Esophagus squamous epithelium (tissue), 5 donors: ENCODE data around the gene TAF10. TPM values are rescaled to one million over a fixed set of nuclear protein-coding genes. Genes with fewer than 3 reads are reported as not detected.

Experiments used
- DNase-seq: peaks from one replicate; lab custom pipeline; 2025; lab: John Stamatoyannopoulos, UW
- H3K27ac ChIP-seq, 4 donors: fragments of 200-600 bp; sonication (generic); one replicate each; pipeline ENCODE4 v1.5.1; 2016 to 2019; ENCODE audit warnings: mild to moderate bottlenecking in 1 of 4
- H3K27me3 ChIP-seq, 4 donors: fragments of 200-600 bp; sonication (generic); 1 replicate in 3 of 4; 2 replicates in 1 of 4; pipeline versions ENCODE4 v1.5.1 to v1.6.0; 2017 to 2021; ENCODE audit warnings: antibody characterized with exemption in 1 of 4
- H3K36me3 ChIP-seq, 3 donors: fragments of 200-600 bp; sonication (generic); one replicate each; pipeline ENCODE4 v1.5.1; 2016 to 2019
- H3K4me1 ChIP-seq, 3 donors: fragments of 200-600 bp; sonication (generic); one replicate each; pipeline ENCODE4 v1.5.1; 2017 to 2019
- H3K4me3 ChIP-seq, 4 donors: fragments of 200-600 bp; sonication (generic); 1 replicate in 3 of 4; 2 replicates in 1 of 4; pipeline ENCODE4 v1.5.1; 2016 to 2019; ENCODE audit warnings: mild to moderate bottlenecking in 2 of 4, moderate library complexity in 1 of 4
- H3K9me3 ChIP-seq, 3 donors: fragments of 200-600 bp; sonication (generic); one replicate each; pipeline ENCODE4 v1.5.1; 2016 to 2019
- POLR2A ChIP-seq, 4 donors: fragments of 450-650 bp; IDR thresholded peaks; one replicate each; pipeline ENCODE4 v1.6.1; 2017; ENCODE audit warnings: antibody characterized with exemption in 4 of 4, mild to moderate bottlenecking in 4 of 4, moderate library complexity in 3 of 4
- WGBS, 2 donors: methylation state at CpG; one replicate each; pipeline ENCODE4 v1.1.5; 2018; 5-methylcytosine and 5-hydroxymethylcytosine counted together
- intact Hi-C: fragments of 100-400 bp; cut with DNase I; formaldehyde crosslinking; loops from one replicate; pipeline ENCODE4 v1.15.0; 2022
- total RNA-seq, 4 donors: library from RNA; depleted of rRNA; stranded (reverse); fragments of >200 nt; gene quantifications; one replicate each; pipeline ENCODE4 v1.1.0, GENCODE V29; 2016
- TF ChIP-seq, protein P1 (sequence below), 6 experiments: fragments of 450-650 bp in 4 of 6; fragments of 200-600 bp in 2 of 6; sonication (generic) in 2 of 6; IDR thresholded peaks; one replicate each; pipeline ENCODE4 v1.5.1; 2016 to 2019; ENCODE audit warnings: antibody characterized with exemption in 6 of 6, mild to moderate bottlenecking in 4 of 6, moderate library complexity in 4 of 6
- donor health status: DM: yes; HTN: yes; CAD: no.

The TAF10 gene
- total RNA-seq, 4 donors from 2014 or later = 31.9 to 69.2 (median 48.6) TPM

DNA sequence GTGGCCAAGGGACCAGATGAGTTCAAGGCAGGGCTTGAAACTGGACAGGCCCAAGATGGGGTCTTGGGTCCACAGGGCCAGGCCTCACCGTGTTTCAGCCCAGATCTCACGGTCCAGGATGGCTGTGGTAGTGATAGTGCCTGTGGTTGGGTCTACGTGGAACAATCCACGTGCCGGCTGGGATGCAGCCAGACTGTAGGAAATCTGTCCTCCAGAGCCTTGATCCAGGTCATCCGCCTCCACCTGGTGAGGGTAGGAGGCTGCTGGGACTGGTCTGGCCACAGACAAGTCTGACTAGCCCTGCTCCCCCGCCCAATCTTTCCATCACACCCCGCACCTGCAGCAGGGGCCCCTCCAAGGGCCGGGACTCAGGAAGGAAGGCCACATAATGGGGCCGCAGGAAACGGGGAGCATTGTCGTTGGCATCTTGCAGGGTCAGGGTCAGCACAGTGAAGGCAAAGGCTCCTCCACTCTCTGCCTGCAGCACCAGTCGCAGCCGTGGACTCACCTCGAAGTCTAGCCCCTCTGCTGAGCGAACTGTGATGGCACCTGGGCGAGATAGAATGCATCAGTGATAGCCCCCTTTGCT is 13.9 kb upstream of the TAF10 start:
- Histone ChIP-seq H3K4me1 (peaks cover 0 to 17% (median 0%) of the 10 kb centered on the region in 3 donors), H3K9me3 (no peaks in the 10 kb centered on the region), H3K36me3 (peaks cover 0 to 56% (median 0%) of the 10 kb centered on the region in 3 donors), H3K4me3 (no peak overlapping the region), H3K27me3 (peaks cover 0 to 22% (median 0%) of the 10 kb centered on the region in 4 donors), H3K27ac (no peak overlapping the region)
- intact Hi-C loops = no loop called here
- TF ChIP-seq, protein P1, sequence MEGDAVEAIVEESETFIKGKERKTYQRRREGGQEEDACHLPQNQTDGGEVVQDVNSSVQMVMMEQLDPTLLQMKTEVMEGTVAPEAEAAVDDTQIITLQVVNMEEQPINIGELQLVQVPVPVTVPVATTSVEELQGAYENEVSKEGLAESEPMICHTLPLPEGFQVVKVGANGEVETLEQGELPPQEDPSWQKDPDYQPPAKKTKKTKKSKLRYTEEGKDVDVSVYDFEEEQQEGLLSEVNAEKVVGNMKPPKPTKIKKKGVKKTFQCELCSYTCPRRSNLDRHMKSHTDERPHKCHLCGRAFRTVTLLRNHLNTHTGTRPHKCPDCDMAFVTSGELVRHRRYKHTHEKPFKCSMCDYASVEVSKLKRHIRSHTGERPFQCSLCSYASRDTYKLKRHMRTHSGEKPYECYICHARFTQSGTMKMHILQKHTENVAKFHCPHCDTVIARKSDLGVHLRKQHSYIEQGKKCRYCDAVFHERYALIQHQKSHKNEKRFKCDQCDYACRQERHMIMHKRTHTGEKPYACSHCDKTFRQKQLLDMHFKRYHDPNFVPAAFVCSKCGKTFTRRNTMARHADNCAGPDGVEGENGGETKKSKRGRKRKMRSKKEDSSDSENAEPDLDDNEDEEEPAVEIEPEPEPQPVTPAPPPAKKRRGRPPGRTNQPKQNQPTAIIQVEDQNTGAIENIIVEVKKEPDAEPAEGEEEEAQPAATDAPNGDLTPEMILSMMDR (IDR thresholded peaks at IDR 0.05) = no peak
- no peak for TF ChIP-seq POLR2A (IDR thresholded peaks at IDR 0.05)
- DNase-seq = no peak
- 79 to 86% methylated on average over 6 to 9 of the region's 17 CpGs for WGBS, 2 donors

DNA sequence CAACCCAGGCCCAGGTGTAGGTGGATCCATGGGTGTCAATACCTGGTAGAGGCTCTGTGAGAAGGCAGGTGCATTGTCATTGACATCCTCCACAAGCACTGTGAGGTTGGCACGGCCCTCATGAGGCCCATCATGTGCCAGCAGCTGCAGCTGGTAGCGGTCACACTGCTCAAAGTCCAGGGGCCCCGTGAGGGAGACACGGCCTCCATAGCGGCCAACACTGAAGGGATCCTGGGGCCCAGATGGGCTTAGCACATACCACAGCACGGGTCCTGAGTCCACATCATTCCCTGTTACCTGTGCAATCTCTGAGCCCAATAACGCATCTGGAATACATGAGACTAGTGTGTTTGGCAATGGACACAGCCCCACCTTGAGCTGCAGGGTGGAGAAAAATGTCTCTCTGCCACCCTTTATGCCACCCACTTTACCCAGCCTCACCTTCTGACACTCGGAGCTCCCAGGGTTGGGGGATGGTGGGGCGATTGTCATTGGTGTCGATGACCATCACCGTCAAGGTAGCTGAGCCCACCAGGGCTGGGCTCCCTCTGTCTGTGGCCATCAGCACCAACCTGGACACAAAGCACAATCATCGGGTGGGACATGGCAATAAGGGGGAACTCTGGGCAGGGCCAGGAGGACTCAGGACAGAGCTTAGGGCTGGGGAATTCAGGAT is 13.3 kb upstream of the TAF10 start:
- H3K4me3 ChIP-seq = no peak overlapping the region
- DNase-seq = no peak
- TF ChIP-seq POLR2A (IDR thresholded peaks at IDR 0.05) = no peak
- TF ChIP-seq, protein P1 (IDR thresholded peaks at IDR 0.05) = no peak
- H3K9me3 ChIP-seq = no peaks in the 10 kb centered on the region
- 77 to 90% methylated on average over 3 to 5 of the region's 12 CpGs for WGBS, 2 donors
- peaks cover 0 to 16% (median 0%) of the 10 kb centered on the region in 4 donors for H3K27me3 ChIP-seq
- peaks cover 0 to 11% (median 0%) of the 10 kb centered on the region in 3 donors for H3K4me1 ChIP-seq
- H3K27ac ChIP-seq = no peak overlapping the region
- H3K36me3 ChIP-seq = peaks cover 0 to 49% (median 0%) of the 10 kb centered on the region in 3 donors
- intact Hi-C loops = no loop called here

DNA sequence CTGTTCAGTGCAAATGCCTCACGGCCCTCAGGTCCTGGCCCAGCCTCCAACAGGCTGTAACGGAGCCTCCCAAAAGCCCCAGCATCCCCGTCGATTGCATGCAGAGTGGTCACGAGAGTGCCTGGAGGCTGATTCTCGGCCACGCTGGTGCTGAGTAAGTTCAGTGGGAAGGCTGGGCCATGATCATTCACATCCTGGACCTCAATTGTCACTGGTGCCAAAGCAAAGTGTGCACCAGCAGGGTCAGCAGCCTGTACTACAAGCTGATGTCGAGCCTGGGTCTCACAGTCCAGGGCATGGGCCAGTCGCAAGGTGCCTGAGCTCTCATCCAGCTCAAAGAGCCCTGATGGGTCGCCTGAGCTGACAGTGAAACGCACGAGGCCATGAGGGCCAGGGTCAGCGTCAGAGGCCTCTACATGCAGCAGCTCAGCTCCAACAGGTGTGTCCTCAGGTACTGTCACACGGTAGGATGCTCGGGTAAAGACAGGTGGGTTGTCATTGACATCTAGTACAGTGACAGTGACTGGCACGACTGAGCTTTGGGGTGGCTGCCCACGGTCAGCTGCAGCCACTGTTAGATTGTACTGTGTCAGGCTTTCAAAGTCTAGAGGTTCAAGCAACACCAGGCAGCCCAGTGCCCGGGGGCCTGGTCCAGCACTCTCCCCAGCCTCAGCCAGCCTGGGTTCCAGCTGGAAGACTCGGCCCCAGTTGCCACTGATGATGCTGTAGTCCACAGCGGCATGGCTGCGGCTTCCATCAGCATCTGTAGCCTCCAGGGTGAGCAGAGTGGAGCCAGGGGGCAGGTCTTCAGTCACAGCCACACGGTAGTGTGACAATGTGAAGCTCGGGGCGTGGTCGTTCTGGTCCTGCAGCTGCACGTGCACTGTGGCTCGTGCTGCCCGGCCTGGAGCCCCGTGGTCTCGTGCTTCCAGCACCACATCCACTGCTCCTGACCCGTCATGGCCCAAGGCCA is 11.7 kb upstream of the TAF10 start:
- no peak for DNase-seq
- Histone ChIP-seq H3K36me3 (peaks cover 0 to 35% (median 0%) of the 10 kb centered on the region in 3 donors), H3K27me3 (no peaks in the 10 kb centered on the region), H3K4me3 (no peak overlapping the region), H3K27ac (no peak overlapping the region), H3K4me1 (peaks cover under 1 to 14% (median 6%) of the 10 kb centered on the region in 3 donors), H3K9me3 (no peaks in the 10 kb centered on the region)
- 84% methylated on average over 6 of the region's 31 CpGs; no CpG with 5 or more reads in 1 of the 2 donors for WGBS, 2 donors
- TF ChIP-seq, protein P1 (IDR thresholded peaks at IDR 0.05) = no peak
- no peak for TF ChIP-seq POLR2A (IDR thresholded peaks at IDR 0.05)
- intact Hi-C loops = no loop called here

DNA sequence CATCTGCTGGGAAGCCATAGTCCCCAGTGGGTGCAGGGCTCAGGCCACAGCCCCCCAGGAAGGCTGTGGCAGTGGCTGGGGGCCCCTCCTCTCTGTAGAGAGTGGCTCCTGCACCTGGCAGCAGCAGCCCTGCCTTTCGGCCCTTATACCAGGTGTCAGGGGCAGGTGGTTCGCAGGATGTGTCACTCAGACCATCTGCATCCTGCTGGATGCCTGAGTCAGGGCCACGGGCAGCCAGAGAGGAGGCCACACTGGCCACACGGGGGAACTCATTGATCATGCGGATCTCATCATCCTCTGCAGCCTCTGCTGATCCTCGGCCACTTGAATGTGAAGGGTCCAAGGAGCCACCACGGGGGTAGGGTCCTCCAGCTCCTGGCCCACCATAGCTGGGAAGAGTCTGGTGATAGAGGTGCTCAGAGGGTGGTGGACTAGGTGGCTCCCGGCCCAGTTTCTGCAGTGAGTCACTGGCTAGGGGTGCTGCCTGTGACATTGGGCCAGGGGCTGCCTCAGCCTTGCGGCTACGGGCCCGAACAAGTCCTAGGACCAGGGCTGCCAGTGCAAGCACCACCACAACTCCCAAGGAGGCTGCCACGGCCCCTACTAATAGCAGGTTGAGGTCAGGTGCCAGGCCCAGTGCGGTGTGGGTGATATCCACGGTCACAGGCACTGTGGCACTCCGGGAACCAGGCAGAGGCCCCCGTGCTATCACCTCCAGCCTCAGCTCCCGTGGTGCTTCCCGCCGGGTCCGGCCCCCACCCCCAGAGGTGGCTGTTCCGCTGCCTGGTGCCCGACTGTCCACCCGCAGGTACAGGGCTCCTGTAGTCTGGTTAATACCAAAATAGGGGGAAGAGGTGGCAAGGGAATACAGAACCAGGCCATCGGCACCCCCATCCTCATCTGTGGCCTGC is 10.5 kb upstream of the TAF10 start:
- 70 to 86% methylated on average over 4 to 7 of the region's 24 CpGs for WGBS, 2 donors

More for the DNA sequence above, 10.5 kb upstream of the TAF10 start:
- no peak for DNase-seq
- no peaks in the 10 kb centered on the region for H3K9me3 ChIP-seq
- no peak overlapping the region for H3K27ac ChIP-seq
- no peak for TF ChIP-seq POLR2A (IDR thresholded peaks at IDR 0.05)
- TF ChIP-seq, protein P1 (IDR thresholded peaks at IDR 0.05) = no peak
- peaks cover 12 to 25% (median 17%) of the 10 kb centered on the region in 3 donors for H3K4me1 ChIP-seq
- intact Hi-C loops = no loop called here
- H3K4me3 ChIP-seq = no peak overlapping the region
- H3K36me3 ChIP-seq = peaks cover 0 to 31% (median 0%) of the 10 kb centered on the region in 3 donors
- H3K27me3 ChIP-seq = no peaks in the 10 kb centered on the region
